Endodermal cell (in vitro differentiated cells): ENCODE measurements around the gene ENKUR. TPM values are rescaled to one million over a fixed set of nuclear protein-coding genes. Genes with fewer than 3 reads are reported as not detected.

Source experiments
- DNase-seq: peaks from one replicate; pipeline ENCODE4 v3.0.0-alpha.2; 2017
- H3K27ac ChIP-seq: 2 replicates; pipeline ENCODE4 v1.5.1; 2013; ENCODE audit warnings: mild to moderate bottlenecking, low read depth, low read length, moderate library complexity
- H3K27me3 ChIP-seq: 2 replicates; pipeline ENCODE4 v1.6.1; 2013; ENCODE audit warnings: mild to moderate bottlenecking, low read length, moderate library complexity; ENCODE audit not compliant: insufficient read depth, control insufficient read depth, poor library complexity, severe bottlenecking
- H3K36me3 ChIP-seq: 2 replicates; pipeline ENCODE4 v1.7.0; 2013; ENCODE audit warnings: mild to moderate bottlenecking, low read length, moderate library complexity; ENCODE audit not compliant: control insufficient read depth, insufficient read depth
- H3K4me1 ChIP-seq: one replicate; pipeline ENCODE4 v1.7.0; 2013; ENCODE audit warnings: low read length; ENCODE audit not compliant: control insufficient read depth, insufficient read depth
- H3K4me3 ChIP-seq: 2 replicates; pipeline ENCODE4 v1.5.1; 2013; ENCODE audit warnings: mild to moderate bottlenecking, low read length, moderate library complexity
- H3K9ac ChIP-seq: 2 replicates; pipeline ENCODE4 v1.6.1; 2013; ENCODE audit warnings: mild to moderate bottlenecking, low read length, moderate library complexity; ENCODE audit not compliant: poor library complexity, severe bottlenecking; ENCODE audit errors: extremely low read depth
- H3K9me3 ChIP-seq: 2 replicates; pipeline ENCODE4 v1.6.1; 2013; ENCODE audit warnings: mild to moderate bottlenecking, low read length, moderate library complexity; ENCODE audit not compliant: control insufficient read depth
- H3K27ac Mint-ChIP-seq: 2 replicates; pipeline ENCODE4 v1.8.0; 2020; ENCODE audit warnings: mixed read lengths
- H3K27me3 Mint-ChIP-seq: 2 replicates; pipeline ENCODE4 v1.8.0; 2021; ENCODE audit warnings: mild to moderate bottlenecking, mixed read lengths; ENCODE audit not compliant: insufficient read depth
- H3K36me3 Mint-ChIP-seq: 2 replicates; pipeline ENCODE4 v1.8.0; 2020; ENCODE audit warnings: low read depth, mixed read lengths
- H3K4me1 Mint-ChIP-seq: 2 replicates; pipeline ENCODE4 v1.8.0; 2020; ENCODE audit warnings: mixed read lengths
- H3K4me3 Mint-ChIP-seq: 2 replicates; pipeline ENCODE4 v1.8.0; 2020; ENCODE audit warnings: mild to moderate bottlenecking, moderate library complexity, mixed read lengths
- H3K9me3 Mint-ChIP-seq: 2 replicates; pipeline ENCODE4 v1.8.0; 2020; ENCODE audit warnings: mild to moderate bottlenecking, mixed read lengths
- WGBS, 2 experiments: methylation state at CpG; one replicate each; pipeline versions ENCODE4 v1.1.5 to v1.1.7; 2013; ENCODE audit warnings: missing lambda C conversion rate in 2 of 2, mixed read lengths in 1 of 2; ENCODE audit not compliant: insufficient coverage in 1 of 2, insufficient read length in 1 of 2; 5-methylcytosine and 5-hydroxymethylcytosine counted together
- total RNA-seq, 2 donors: library from RNA; stranded (reverse); fragmentation: NEBNext Ultra II Directional in 1 of 2; extraction: Animal tissue kit (Norgen Biotek cat#: 25700) in 1 of 2; gene quantifications; 2 replicates in 1 of 2; 3 replicates in 1 of 2; pipeline ENCODE4 v1.2.1, GENCODE V29; 2021
- TF ChIP-seq, protein P1 (sequence below): fragments of 200-600 bp; sonication (generic); conservative IDR thresholded peaks from 2 replicates; pipeline ENCODE4 v1.5.0; 2021; ENCODE audit warnings: antibody characterized with exemption, mild to moderate bottlenecking

ENKUR gene
- total RNA-seq, 2 donors from 2014 or later, result not detected

- Mint-ChIP-seq H3K9me3 (peaks cover 2% of the 10 kb centered on the region), H3K27me3 (peaks cover 6% of the 10 kb centered on the region), H3K27ac (no peak overlapping the region), H3K4me1 (no peaks in the 10 kb centered on the region), H3K4me3 (no peak overlapping the region), H3K36me3 (no peaks in the 10 kb centered on the region)
- Histone ChIP-seq H3K4me1 (no peaks in the 10 kb centered on the region), H3K36me3 (no peaks in the 10 kb centered on the region), H3K9me3 (no peaks in the 10 kb centered on the region), H3K27ac (no peak overlapping the region), H3K27me3 (no peaks in the 10 kb centered on the region), H3K4me3 (no peak overlapping the region), H3K9ac (no peak overlapping the region)
- 91 to 100% methylated on average over 2 to 5 of the region's 5 CpGs for WGBS, 2 experiments
- TF ChIP-seq, protein P1, sequence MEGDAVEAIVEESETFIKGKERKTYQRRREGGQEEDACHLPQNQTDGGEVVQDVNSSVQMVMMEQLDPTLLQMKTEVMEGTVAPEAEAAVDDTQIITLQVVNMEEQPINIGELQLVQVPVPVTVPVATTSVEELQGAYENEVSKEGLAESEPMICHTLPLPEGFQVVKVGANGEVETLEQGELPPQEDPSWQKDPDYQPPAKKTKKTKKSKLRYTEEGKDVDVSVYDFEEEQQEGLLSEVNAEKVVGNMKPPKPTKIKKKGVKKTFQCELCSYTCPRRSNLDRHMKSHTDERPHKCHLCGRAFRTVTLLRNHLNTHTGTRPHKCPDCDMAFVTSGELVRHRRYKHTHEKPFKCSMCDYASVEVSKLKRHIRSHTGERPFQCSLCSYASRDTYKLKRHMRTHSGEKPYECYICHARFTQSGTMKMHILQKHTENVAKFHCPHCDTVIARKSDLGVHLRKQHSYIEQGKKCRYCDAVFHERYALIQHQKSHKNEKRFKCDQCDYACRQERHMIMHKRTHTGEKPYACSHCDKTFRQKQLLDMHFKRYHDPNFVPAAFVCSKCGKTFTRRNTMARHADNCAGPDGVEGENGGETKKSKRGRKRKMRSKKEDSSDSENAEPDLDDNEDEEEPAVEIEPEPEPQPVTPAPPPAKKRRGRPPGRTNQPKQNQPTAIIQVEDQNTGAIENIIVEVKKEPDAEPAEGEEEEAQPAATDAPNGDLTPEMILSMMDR, result no peak
- no peak for DNase-seq
These were observed 32.5 kb upstream of the ENKUR start for GRCh38 chr10:25048450-25048849.

DNA sequence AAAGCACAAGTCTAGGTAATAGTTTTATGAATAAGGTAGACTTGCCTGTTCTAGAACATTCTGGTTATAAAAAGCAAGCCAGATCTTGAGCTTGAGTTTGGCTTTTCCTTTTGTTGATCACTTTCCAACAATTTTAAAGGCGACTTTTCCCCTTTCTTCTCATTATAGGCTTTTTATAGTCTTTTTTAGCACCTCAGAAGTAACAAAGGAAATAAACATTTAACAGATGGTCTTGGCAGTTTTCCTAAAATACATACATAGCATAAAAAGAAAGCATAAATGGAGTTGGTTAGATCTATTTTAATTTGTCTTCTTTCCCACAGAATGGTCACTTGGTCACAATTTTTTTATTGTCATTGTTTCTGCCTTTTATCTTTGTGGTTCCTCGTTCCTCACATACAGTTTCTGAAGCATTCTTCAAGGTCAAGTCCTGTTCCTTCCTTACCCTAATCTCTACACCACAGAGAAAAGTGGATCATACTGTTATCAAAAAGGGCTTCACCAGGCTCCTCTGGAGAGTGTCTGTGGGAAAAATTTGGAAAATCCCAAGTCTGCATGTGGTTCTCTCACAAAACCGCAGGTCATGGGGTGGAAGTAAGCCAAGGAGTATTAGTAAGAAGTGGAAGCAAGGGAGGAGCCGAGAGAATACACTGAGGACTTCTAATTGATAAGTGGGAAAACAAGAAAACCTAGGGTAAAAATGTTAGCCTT lies 31.8 kb upstream of the ENKUR start:
- Mint-ChIP-seq H3K36me3 (no peaks in the 10 kb centered on the region), H3K4me3 (no peak overlapping the region), H3K4me1 (no peaks in the 10 kb centered on the region), H3K27me3 (peaks cover 6% of the 10 kb centered on the region), H3K27ac (no peak overlapping the region), H3K9me3 (peaks cover 2% of the 10 kb centered on the region)
- H3K27me3 ChIP-seq, result no peaks in the 10 kb centered on the region
- no peak overlapping the region for H3K9ac ChIP-seq
- no peak for DNase-seq
- no peaks in the 10 kb centered on the region for H3K4me1 ChIP-seq
- WGBS, 2 experiments, result 85 to 90% methylated on average over 4 of the region's 4 CpGs
- H3K36me3 ChIP-seq, result no peaks in the 10 kb centered on the region
- no peak overlapping the region for H3K4me3 ChIP-seq
- H3K9me3 ChIP-seq, result no peaks in the 10 kb centered on the region
- no peak overlapping the region for H3K27ac ChIP-seq
- TF ChIP-seq, protein P1, result no peak

DNA sequence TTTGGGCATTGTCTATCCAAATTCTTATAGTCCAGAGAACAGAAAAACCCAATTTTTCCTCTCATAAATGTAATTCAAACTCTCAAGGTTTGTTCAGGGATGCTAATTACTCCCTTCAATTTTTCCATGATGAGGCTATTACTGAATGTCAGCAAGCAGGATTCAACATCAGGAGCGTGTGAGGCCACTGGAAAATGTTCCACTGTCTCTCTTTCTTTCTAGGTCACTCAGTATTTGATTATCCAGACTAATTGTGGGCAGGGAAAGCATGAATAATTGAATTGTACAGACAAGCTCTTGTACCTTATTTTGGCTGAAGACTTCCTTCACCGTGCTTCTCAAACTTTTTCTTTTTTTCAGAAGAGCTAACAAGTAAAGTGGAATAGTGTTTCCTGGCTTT lies 31.1 kb upstream of the ENKUR start:
- Mint-ChIP-seq H3K4me3 (no peak overlapping the region), H3K36me3 (no peaks in the 10 kb centered on the region), H3K9me3 (peaks cover 2% of the 10 kb centered on the region), H3K27ac (no peak overlapping the region), H3K4me1 (no peaks in the 10 kb centered on the region), H3K27me3 (peaks cover 6% of the 10 kb centered on the region)
- TF ChIP-seq, protein P1, result no peak
- Histone ChIP-seq H3K27me3 (no peaks in the 10 kb centered on the region), H3K4me1 (no peaks in the 10 kb centered on the region), H3K4me3 (no peak overlapping the region), H3K9ac (no peak overlapping the region), H3K36me3 (no peaks in the 10 kb centered on the region), H3K27ac (no peak overlapping the region), H3K9me3 (no peaks in the 10 kb centered on the region)
- DNase-seq, result no peak
- 96 to 100% methylated on average over 1 to 2 of the region's 2 CpGs for WGBS, 2 experiments
